HEK293T (cell line): ENCODE results near the gene ZMAT3.

Experiments
- CTCF ChIA-PET: fragments of 350-600 bp; formaldehyde crosslinking; extraction: SDS; loops from one replicate; lab custom pipeline; 2021; ENCODE audit warnings: antibody characterized with exemption, inconsistent platforms; lab: Yijun Ruan, JAX
- POLR2A ChIA-PET: fragments of 350-600 bp; formaldehyde crosslinking; extraction: SDS; loops from one replicate; lab custom pipeline; 2020; ENCODE audit warnings: antibody characterized with exemption, inconsistent platforms; lab: Yijun Ruan, JAX
- DNase-seq: peaks from one replicate; pipeline ENCODE4 v3.0.0; 2012; ENCODE audit warnings: mixed read lengths; ENCODE audit errors: extremely low spot score
- ARNT ChIP-seq: fragments of 450-650 bp; IDR thresholded peaks from 2 replicates; pipeline ENCODE4 v1.6.1; 2017; ENCODE audit warnings: mild to moderate bottlenecking
- BHLHE40 ChIP-seq: fragments of 450-650 bp; IDR thresholded peaks from 2 replicates; pipeline ENCODE4 v1.6.1; 2016; ENCODE audit warnings: mild to moderate bottlenecking, moderate library complexity, borderline replicate concordance
- CTBP1 ChIP-seq: fragments of 450-650 bp; IDR thresholded peaks from 2 replicates; pipeline ENCODE4 v1.6.1; 2016; ENCODE audit warnings: borderline replicate concordance
- ELF4 ChIP-seq: fragments of 450-650 bp; IDR thresholded peaks from 2 replicates; pipeline ENCODE4 v1.6.1; 2017; ENCODE audit warnings: antibody characterized with exemption
- FOXA1 ChIP-seq: fragments of 450-650 bp; IDR thresholded peaks from 2 replicates; pipeline ENCODE4 v1.6.1; 2016; ENCODE audit warnings: mild to moderate bottlenecking
- FOXK2 ChIP-seq: fragments of 450-650 bp; IDR thresholded peaks from 2 replicates; pipeline ENCODE4 v1.6.1; 2016; ENCODE audit warnings: mild to moderate bottlenecking
- FOXM1 ChIP-seq: fragments of 450-650 bp; IDR thresholded peaks from 2 replicates; pipeline ENCODE4 v1.6.1; 2017; ENCODE audit warnings: mild to moderate bottlenecking, borderline replicate concordance
- HDGF ChIP-seq: fragments of 450-650 bp; IDR thresholded peaks from 2 replicates; pipeline ENCODE4 v1.6.1; 2017; ENCODE audit warnings: antibody characterized with exemption, borderline replicate concordance
- L3MBTL2 ChIP-seq: fragments of 450-650 bp; conservative IDR thresholded peaks from 2 replicates; pipeline ENCODE4 v1.6.1; 2016; ENCODE audit warnings: mild to moderate bottlenecking
- LEF1 ChIP-seq: fragments of 450-650 bp; IDR thresholded peaks from 2 replicates; pipeline ENCODE4 v1.6.1; 2017; ENCODE audit warnings: mild to moderate bottlenecking, borderline replicate concordance
- NFRKB ChIP-seq: fragments of 450-650 bp; IDR thresholded peaks from 2 replicates; pipeline ENCODE4 v1.6.1; 2016; ENCODE audit warnings: mild to moderate bottlenecking, moderate library complexity
- PKNOX1 ChIP-seq: fragments of 450-650 bp; IDR thresholded peaks from 2 replicates; pipeline ENCODE4 v1.6.1; 2016
- SP1 ChIP-seq: fragments of 450-650 bp; IDR thresholded peaks from 2 replicates; pipeline ENCODE4 v1.6.1; 2017
- SUZ12 ChIP-seq: fragments of 450-650 bp; IDR thresholded peaks from 2 replicates; pipeline ENCODE4 v1.6.1; 2016; ENCODE audit warnings: mild to moderate bottlenecking
- TARDBP ChIP-seq: fragments of 450-650 bp; IDR thresholded peaks from 2 replicates; pipeline ENCODE4 v1.6.1; 2016
- ZNF384 ChIP-seq: fragments of 450-650 bp; IDR thresholded peaks from 2 replicates; pipeline ENCODE4 v1.6.1; 2016

The ZMAT3 gene

GRCh38 chr3:179000144-179000543 lies 71.5 kb downstream of the ZMAT3 start:
- ChIA-PET POLR2A (no interaction called here), CTCF (no interaction called here)
- no peak for TF ChIP-seq LEF1
- TF ChIP-seq ELF4, result no peak
- TF ChIP-seq BHLHE40, result no peak
- TF ChIP-seq L3MBTL2, result no peak
- TF ChIP-seq NFRKB, result no peak
- DNase-seq, result no peak

- TF ChIP-seq FOXK2 (no peak), SUZ12 (no peak), NFRKB (no peak), TARDBP (no peak), FOXA1 (no peak), L3MBTL2 (no peak), ZNF384 (no peak)
- POLR2A ChIA-PET, result no interaction called here
- no peak for DNase-seq
- CTCF ChIA-PET, result no interaction called here
Measured at GRCh38 chr3:178996399-178996798, 75.2 kb downstream of the ZMAT3 start.

DNA sequence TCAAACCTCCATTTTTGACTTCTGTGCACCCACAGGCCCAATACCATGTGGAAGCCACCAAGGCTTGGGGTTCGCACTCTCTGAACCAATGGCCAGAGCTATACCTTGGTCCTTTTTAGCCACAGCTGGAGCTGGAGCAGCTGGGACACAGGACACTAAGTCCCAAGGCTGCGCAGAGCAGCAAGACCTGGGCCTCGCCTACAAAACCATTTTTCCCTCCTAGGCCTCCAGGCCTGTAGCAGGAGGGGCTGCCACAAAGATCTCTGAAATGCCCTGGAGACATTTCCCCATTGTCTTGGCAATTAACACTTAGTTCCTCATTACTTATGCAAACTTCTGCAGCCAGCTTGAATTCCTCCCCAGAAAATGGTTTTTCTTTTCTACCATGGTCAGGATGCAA lies 81.3 kb downstream of the ZMAT3 start:
- POLR2A ChIA-PET, result no interaction called here
- CTCF ChIA-PET, result no interaction called here
- DNase-seq, result no peak
- TF ChIP-seq FOXK2 (no peak), LEF1 (no peak), NFRKB (no peak), ARNT (no peak), ELF4 (no peak), ZNF384 (no peak), TARDBP (no peak), PKNOX1 (no peak), L3MBTL2 (no peak), SP1 (no peak), SUZ12 (no peak), FOXA1 (no peak), HDGF (no peak), CTBP1 (no peak), FOXM1 (no peak), BHLHE40 (no peak)

DNA sequence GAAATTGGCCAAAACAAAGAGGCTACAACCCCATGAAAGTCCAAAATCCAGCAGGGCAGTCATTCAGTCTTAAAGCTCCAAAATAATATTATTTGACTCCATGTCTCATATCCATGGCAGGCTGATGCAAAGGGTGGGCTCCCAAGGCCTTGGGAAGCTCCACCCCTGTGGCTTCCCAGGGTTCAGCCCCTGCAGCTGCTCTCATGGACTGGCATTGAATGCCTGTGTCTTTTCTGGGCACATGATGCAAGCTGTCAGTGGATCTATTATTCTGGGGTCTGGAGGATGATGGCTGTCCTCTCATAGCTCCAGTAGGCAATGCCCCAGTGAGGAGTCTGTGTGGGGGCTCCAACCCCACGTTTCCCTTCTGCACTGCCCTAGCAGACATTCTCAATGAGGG lies 81.8 kb downstream of the ZMAT3 start:
- POLR2A ChIA-PET, result no interaction called here
- CTCF ChIA-PET, result no interaction called here
- no peak for DNase-seq
- TF ChIP-seq NFRKB (no peak), HDGF (no peak), PKNOX1 (no peak), L3MBTL2 (no peak), ZNF384 (no peak), CTBP1 (no peak), ELF4 (no peak), FOXA1 (no peak), BHLHE40 (no peak), FOXM1 (no peak), SP1 (no peak)

GRCh38 chr3:178987745-178988144 lies 83.9 kb downstream of the ZMAT3 start:
- DNase-seq, result no peak
- ChIA-PET CTCF (no interaction called here), POLR2A (no interaction called here)
- TF ChIP-seq CTBP1, result no peak
- TF ChIP-seq L3MBTL2, result no peak
- no peak for TF ChIP-seq SP1
- TF ChIP-seq LEF1, result no peak
- no peak for TF ChIP-seq HDGF
- TF ChIP-seq FOXM1, result no peak
- TF ChIP-seq FOXA1, result no peak
- no peak for TF ChIP-seq ZNF384
- no peak for TF ChIP-seq NFRKB
- TF ChIP-seq BHLHE40, result no peak
- no peak for TF ChIP-seq TARDBP
- TF ChIP-seq ELF4, result no peak
- no peak for TF ChIP-seq FOXK2
- no peak for TF ChIP-seq ARNT
- no peak for TF ChIP-seq PKNOX1
- no peak for TF ChIP-seq SUZ12

DNA sequence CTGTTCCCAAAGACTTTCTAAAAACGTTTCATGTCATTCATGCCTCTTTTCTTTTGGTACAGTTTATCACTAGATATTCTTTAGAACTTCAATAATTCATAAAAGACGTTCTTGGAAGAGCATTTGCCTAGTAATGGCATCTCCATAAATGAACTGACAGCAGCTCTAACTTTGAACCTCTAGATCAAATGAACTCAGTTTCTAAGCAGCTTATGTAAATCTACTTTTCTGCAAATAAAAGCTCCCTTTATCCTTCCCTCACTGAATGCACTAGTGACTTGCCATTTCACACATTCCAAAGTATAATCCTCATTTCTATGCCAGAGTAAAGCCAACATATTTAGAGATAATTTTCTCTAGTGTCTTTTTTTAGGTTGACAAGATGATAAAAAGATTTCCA lies 85.2 kb downstream of the ZMAT3 start:
- TF ChIP-seq TARDBP, result no peak
- TF ChIP-seq ARNT, result no peak
- no peak for TF ChIP-seq CTBP1
- no peak for TF ChIP-seq FOXM1
- no peak for TF ChIP-seq SUZ12
- no peak for TF ChIP-seq FOXA1
- no peak for TF ChIP-seq LEF1
- no peak for TF ChIP-seq ZNF384
- no peak for TF ChIP-seq ELF4
- no peak for TF ChIP-seq HDGF
- TF ChIP-seq BHLHE40, result no peak
- no peak for TF ChIP-seq FOXK2
- no peak for TF ChIP-seq SP1
- no peak for DNase-seq
- POLR2A ChIA-PET, result no interaction called here
- CTCF ChIA-PET, result no interaction called here
